Left cardiac atrium (tissue), 4 donors: Measurements from ENCODE around the gene ENC1. TPM values are rescaled to one million over a fixed set of nuclear protein-coding genes. Genes with fewer than 3 reads are reported as not detected.

ENCODE experiments used
- ATAC-seq, 2 donors: fragments of 200-7000 bp; cut with Tn5 transposase; one replicate each; pipeline ENCODE4 v1.9.1; 2020; ENCODE audit warnings: mild to moderate bottlenecking in 2 of 2, moderate library complexity in 2 of 2
- DNase-seq: peaks from one replicate; pipeline ENCODE4 v3.0.0-alpha.2; 2020
- intact Hi-C, 2 donors: fragments of 100-400 bp; cut with DNase I; formaldehyde crosslinking; loops; one replicate each; pipeline versions ENCODE4 v1.14.1 to v1.15.1; 2022 to 2023
- total RNA-seq, 2 donors: library from RNA; stranded (reverse); fragmentation: NEBNext Ultra II Directional; extraction: Animal tissue kit (Norgen Biotek cat#: 25700); gene quantifications; one replicate each; pipeline ENCODE4 v1.2.1, GENCODE V29; 2021
- donor health status: DM: no; HTN: yes; CAD: no.
- donor health status: DM: no; HTN: yes; CAD: no; lungs with severe emphysema.
- donor health status: DM: yes; HTN: yes; CAD: no.
- donor health status: Dilated cardiomyopathy.

The ENC1 gene
- total RNA-seq, 2 donors from 2014 or later: 5.5 to 12.0 TPM

GRCh38 chr5:74660140-74660539 lies 19.6 kb upstream of the ENC1 start:
- intact Hi-C loops: no loop called here
- DNase-seq: no peak
- ATAC-seq: no peak

GRCh38 chr5:74659172-74659571 lies 18.6 kb upstream of the ENC1 start:
- DNase-seq (no peak), ATAC-seq (no peak)
- intact Hi-C loops: no loop called here

- ATAC-seq: no peak
- DNase-seq: no peak
- intact Hi-C loops: no loop called here
These were observed 16.6 kb upstream of the ENC1 start for GRCh38 chr5:74657165-74657564.

- no peak for ATAC-seq
- intact Hi-C loops: no loop called here
These were observed 15.2 kb upstream of the ENC1 start for GRCh38 chr5:74655716-74656115.

GRCh38 chr5:74655206-74655605 lies 14.7 kb upstream of the ENC1 start:
- ATAC-seq (no peak), DNase-seq (no peak)
- intact Hi-C loops: no loop called here

More at GRCh38 chr5:74655716-74656115, 15.2 kb upstream of the ENC1 start:
- DNase-seq: no peak

- intact Hi-C loops: no loop called here
- DNase-seq: no peak
These were observed 13.5 kb upstream of the ENC1 start for GRCh38 chr5:74653991-74654390.

GRCh38 chr5:74652576-74652975 lies 12.0 kb upstream of the ENC1 start:
- DNase-seq (no peak), ATAC-seq (no peak)
- intact Hi-C loops: no loop called here

More at GRCh38 chr5:74653991-74654390, 13.5 kb upstream of the ENC1 start:
- no peak for ATAC-seq

- peak in 1 of 2 donors; percentile 17 for ATAC-seq
- intact Hi-C loops: no loop called here
- no peak for DNase-seq
These were observed 11.2 kb upstream of the ENC1 start for GRCh38 chr5:74651710-74652109.

GRCh38 chr5:74649421-74649973 lies 9.0 kb upstream of the ENC1 start:
- intact Hi-C loops: loop anchor here (2.0 to 10.0 kb wide), 7 partner anchors 285 to 1055 kb away; no protein-coding TSS in a partner anchor
- ATAC-seq: peak in 1 of 2 donors; percentile 10
- DNase-seq: no peak

- ATAC-seq (peak; percentile 89 to 93), DNase-seq (no peak)
- intact Hi-C loops: loop anchor here (2.0 to 10.0 kb wide), 7 partner anchors 284 to 1054 kb away; no protein-coding TSS in a partner anchor
These were observed 8.3 kb upstream of the ENC1 start for GRCh38 chr5:74648835-74649293.

- DNase-seq: no peak
- intact Hi-C loops: loop anchor here (5.0 to 10.0 kb wide), 6 partner anchors 282 to 1052 kb away; no protein-coding TSS in a partner anchor
- no peak for ATAC-seq
These were observed 6.6 kb upstream of the ENC1 start for GRCh38 chr5:74647096-74647495.

GRCh38 chr5:74643111-74643562 lies 2.6 kb upstream of the ENC1 start:
- DNase-seq (no peak), ATAC-seq (peak in 1 of 2 donors; percentile 4)
- intact Hi-C loops: loop anchor here (5.0 to 10.0 kb wide), 4 partner anchors 66 to 1048 kb away; no protein-coding TSS in a partner anchor

- DNase-seq (no peak), ATAC-seq (no peak)
- intact Hi-C loops: loop anchor here (5.0 to 10.0 kb wide), 4 partner anchors 65 to 1048 kb away; no protein-coding TSS in a partner anchor
These were observed 2.0 kb upstream of the ENC1 start for GRCh38 chr5:74642543-74642863.

- intact Hi-C loops: loop anchor here (5.0 to 10.0 kb wide), 4 partner anchors 65 to 1047 kb away; no protein-coding TSS in a partner anchor
- peak; percentile 38 for DNase-seq
These were observed 1.4 kb upstream of the ENC1 start for GRCh38 chr5:74641735-74642542.

GRCh38 chr5:74640954-74641734 lies 616 bp upstream of the ENC1 start:
- intact Hi-C loops: loop anchor here (5.0 to 10.0 kb wide), 4 partner anchors 64 to 1046 kb away; no protein-coding TSS in a partner anchor
- ATAC-seq: peak; percentile 51 to 70

More at GRCh38 chr5:74641735-74642542, 1.4 kb upstream of the ENC1 start:
- peak; percentile 19 to 42 for ATAC-seq

GRCh38 chr5:74639807-74640449 lies 600 bp downstream of the ENC1 start:
- intact Hi-C loops: loop anchor here (5.0 to 10.0 kb wide), 5 partner anchors 63 to 1045 kb away; no protein-coding TSS in a partner anchor
- ATAC-seq (peak; percentile 48 to 49), DNase-seq (peak; percentile 51)

More at GRCh38 chr5:74640954-74641734, 616 bp upstream of the ENC1 start:
- peak; percentile 86 for DNase-seq

GRCh38 chr5:74638970-74639806 lies 1.3 kb downstream of the ENC1 start:
- no peak for ATAC-seq
- intact Hi-C loops: loop anchor here in 1 of 2 donors (5.0 kb wide), 1 partner anchor 342 kb away; no protein-coding TSS in a partner anchor

More at GRCh38 chr5:74638970-74639806, 1.3 kb downstream of the ENC1 start:
- DNase-seq: no peak
